GM19468 (cell line): ENCODE results near the gene S100A5.
"Not testable (repeated sequence)": the region's sequence is repeated elsewhere in the genome, so short reads cannot be mapped to it uniquely, and the experiment has no call there.

Source experiments
- ATAC-seq: cut with Tn5 transposase; IDR thresholded peaks from one replicate; pipeline ENCODE4 v1.9.1; 2021; ENCODE audit warnings: mild to moderate bottlenecking, moderate library complexity, moderate number of reproducible peaks; ENCODE audit not compliant: unreplicated experiment; ENCODE audit errors: extremely low read depth

S100A5 gene

GRCh38 chr1:153567621-153568366 is 27.1 kb upstream of the S100A5 start:
- no peak for ATAC-seq

- ATAC-seq: no peak
These were observed 26.0 kb upstream of the S100A5 start for GRCh38 chr1:153566414-153567371.

GRCh38 chr1:153565529-153566374 is 25.0 kb upstream of the S100A5 start, which contains the start of gene S100A2:
Gene S100A2 (minus strand): TSS chr1:153565844. CDS start chr1:153563877, 1,967 bp downstream.
- no peak for ATAC-seq

GRCh38 chr1:153563991-153564390 is 23.3 kb upstream of the S100A5 start:
- no peak for ATAC-seq

- no peak for ATAC-seq
These were observed 22.8 kb upstream of the S100A5 start for GRCh38 chr1:153563483-153563901.

GRCh38 chr1:153562021-153562420 is 21.3 kb upstream of the S100A5 start:
- not testable (repeated sequence) for ATAC-seq

GRCh38 chr1:153561466-153561985 is 20.8 kb upstream of the S100A5 start:
- no peak for ATAC-seq

- ATAC-seq: no peak
These were observed 20.2 kb upstream of the S100A5 start for GRCh38 chr1:153560771-153561465.

GRCh38 chr1:153560241-153560640 is 19.5 kb upstream of the S100A5 start:
- ATAC-seq: no peak

- ATAC-seq: no peak
These were observed 17.1 kb upstream of the S100A5 start for GRCh38 chr1:153557877-153558276.

GRCh38 chr1:153556348-153556747 is 15.6 kb upstream of the S100A5 start:
- ATAC-seq: no peak

- no peak for ATAC-seq
These were observed 13.3 kb upstream of the S100A5 start for GRCh38 chr1:153553830-153554541.

- no peak for ATAC-seq
These were observed 12.4 kb upstream of the S100A5 start for GRCh38 chr1:153553096-153553495.

GRCh38 chr1:153552335-153552734 is 11.6 kb upstream of the S100A5 start:
- ATAC-seq: no peak

- no peak for ATAC-seq
These were observed 10.2 kb upstream of the S100A5 start for GRCh38 chr1:153550827-153551500.

- no peak for ATAC-seq
These were observed 9.6 kb upstream of the S100A5 start for GRCh38 chr1:153550398-153550758.

- no peak for ATAC-seq
These were observed 9.1 kb upstream of the S100A5 start for GRCh38 chr1:153549741-153550397.
